ENCODE data around the gene POLR1D.

DNA sequence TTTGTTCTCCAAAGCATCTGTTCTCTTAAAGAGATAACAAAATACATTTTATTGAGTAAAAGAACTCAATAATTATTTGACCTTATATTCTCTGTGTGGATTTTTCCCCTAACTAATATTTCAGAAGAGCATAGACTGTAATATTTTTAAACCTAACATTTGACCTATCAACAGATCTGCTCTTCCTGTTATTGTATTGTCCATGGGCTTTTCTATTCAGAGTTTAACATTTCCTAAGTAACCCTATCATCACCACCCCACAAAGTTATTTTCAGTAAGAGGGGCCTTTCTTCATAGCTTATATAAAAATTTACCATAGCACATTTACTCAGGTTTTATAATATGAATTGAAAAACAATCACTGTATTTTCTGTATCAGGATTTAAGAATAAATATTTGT lies 17.5 kb downstream of the POLR1D start:
- TF ChIP-seq, protein P1, sequence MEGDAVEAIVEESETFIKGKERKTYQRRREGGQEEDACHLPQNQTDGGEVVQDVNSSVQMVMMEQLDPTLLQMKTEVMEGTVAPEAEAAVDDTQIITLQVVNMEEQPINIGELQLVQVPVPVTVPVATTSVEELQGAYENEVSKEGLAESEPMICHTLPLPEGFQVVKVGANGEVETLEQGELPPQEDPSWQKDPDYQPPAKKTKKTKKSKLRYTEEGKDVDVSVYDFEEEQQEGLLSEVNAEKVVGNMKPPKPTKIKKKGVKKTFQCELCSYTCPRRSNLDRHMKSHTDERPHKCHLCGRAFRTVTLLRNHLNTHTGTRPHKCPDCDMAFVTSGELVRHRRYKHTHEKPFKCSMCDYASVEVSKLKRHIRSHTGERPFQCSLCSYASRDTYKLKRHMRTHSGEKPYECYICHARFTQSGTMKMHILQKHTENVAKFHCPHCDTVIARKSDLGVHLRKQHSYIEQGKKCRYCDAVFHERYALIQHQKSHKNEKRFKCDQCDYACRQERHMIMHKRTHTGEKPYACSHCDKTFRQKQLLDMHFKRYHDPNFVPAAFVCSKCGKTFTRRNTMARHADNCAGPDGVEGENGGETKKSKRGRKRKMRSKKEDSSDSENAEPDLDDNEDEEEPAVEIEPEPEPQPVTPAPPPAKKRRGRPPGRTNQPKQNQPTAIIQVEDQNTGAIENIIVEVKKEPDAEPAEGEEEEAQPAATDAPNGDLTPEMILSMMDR (IDR thresholded peaks at IDR 0.05; ENCODE audit: low read depth, low read length) = no peak
- no peak for TF ChIP-seq EZH2phosphoT487 (IDR thresholded peaks at IDR 0.05; ENCODE audit: low read depth)

Data from OCI-LY3 (cell line).